Endothelial cell of umbilical vein (primary cell): ENCODE measurements around the gene METTL8. TPM values are rescaled to one million over a fixed set of nuclear protein-coding genes. Genes with fewer than 3 reads are reported as not detected.

Experiments
- BruUV-seq: library from RNA; stranded (reverse); fragments of 400-500 nt; replicated peaks from 2 replicates; lab custom pipeline; 2021; lab: Mats Ljungman, UMichigan
- CTCF ChIA-PET: fragments of 300-600, 350-600 bp; sonication (Branson Sonifier 250); formaldehyde crosslinking; loops from one replicate; lab custom pipeline; 2021; ENCODE audit warnings: antibody characterized with exemption, inconsistent platforms; lab: Charles Lee
- POLR2A ChIA-PET: fragments of 300-600, 350-600 bp; sonication (Branson Sonifier 250); formaldehyde crosslinking; loops from one replicate; lab custom pipeline; 2021; ENCODE audit warnings: antibody characterized with exemption, inconsistent platforms; lab: Charles Lee
- DNase-seq: peaks from one replicate; pipeline ENCODE4 v3.0.0-alpha.2; 2011; ENCODE audit warnings: low read depth, low spot score
- FAIRE-seq: peaks from 2 replicates; lab custom pipeline; 2011; peaks lifted over from hg19 to GRCh38; lab: Jason Lieb, UNC
- H2AFZ ChIP-seq: 2 replicates; pipeline ENCODE4 v1.6.0; 2012; ENCODE audit warnings: low read depth, low read length, control low read depth, inconsistent platforms
- H3K27ac ChIP-seq: 2 replicates; pipeline ENCODE4 v1.5.1; 2011; ENCODE audit warnings: low read depth, mild to moderate bottlenecking, control low read depth, low read length, moderate library complexity; ENCODE audit not compliant: insufficient read depth
- H3K27me3 ChIP-seq, 2 experiments: 2 replicates each; pipeline versions ENCODE4 v1.6.0 to v1.6.1; 2011; ENCODE audit warnings: low read length in 2 of 2, mixed read lengths in 1 of 2; ENCODE audit not compliant: control insufficient read depth in 2 of 2, insufficient read depth in 2 of 2
- H3K36me3 ChIP-seq, 2 experiments: 2 replicates in 1 of 2; 3 replicates in 1 of 2; pipeline ENCODE4 v1.5.1; 2011; ENCODE audit warnings: low read length in 2 of 2, mild to moderate bottlenecking in 1 of 2, moderate library complexity in 1 of 2; ENCODE audit not compliant: control insufficient read depth in 2 of 2, insufficient read depth in 2 of 2; ENCODE audit errors: extremely low read depth in 1 of 2
- H3K4me1 ChIP-seq: 3 replicates; pipeline ENCODE4 v1.5.1; 2011; ENCODE audit warnings: mild to moderate bottlenecking, low read length; ENCODE audit not compliant: control insufficient read depth, insufficient read depth; ENCODE audit errors: extremely low read depth
- H3K4me2 ChIP-seq: 2 replicates; pipeline ENCODE4 v1.6.1; 2011; ENCODE audit warnings: low read length, control low read depth, mixed read lengths; ENCODE audit not compliant: insufficient read depth
- H3K4me3 ChIP-seq, 3 experiments: fragments of 200-600 bp in 1 of 3; sonication (generic), shearing (Covaris generic) in 1 of 3; replicated peaks in 1 of 3; 2 replicates each; pipeline ENCODE4 v1.5.1; 2011 to 2016; ENCODE audit warnings: control low read depth in 3 of 3, low read length in 3 of 3, mild to moderate bottlenecking in 2 of 3, inconsistent platforms in 1 of 3, low read depth in 1 of 3, moderate library complexity in 1 of 3; ENCODE audit not compliant: insufficient read depth in 1 of 3
- H3K79me2 ChIP-seq: 2 replicates; pipeline ENCODE4 v1.6.0; 2012; ENCODE audit warnings: low read length, inconsistent platforms; ENCODE audit not compliant: control insufficient read depth, insufficient read depth
- H3K9ac ChIP-seq: replicated peaks from 2 replicates; pipeline ENCODE3; 2011; ENCODE audit warnings: low read length, control low read depth; ENCODE audit not compliant: insufficient read depth; ENCODE audit errors: extremely low read depth
- H3K9me1 ChIP-seq: replicated peaks from 3 replicates; pipeline ENCODE4 v1.6.0; 2011; ENCODE audit warnings: mild to moderate bottlenecking, low read length; ENCODE audit not compliant: control insufficient read depth, insufficient read depth; ENCODE audit errors: extremely low read depth
- H3K9me3 ChIP-seq: replicated peaks from 2 replicates; pipeline ENCODE4 v1.5.1; 2012; ENCODE audit warnings: low read length, inconsistent platforms; ENCODE audit not compliant: control insufficient read depth, insufficient read depth
- H4K20me1 ChIP-seq: replicated peaks from 2 replicates; pipeline ENCODE3; 2011; ENCODE audit warnings: mild to moderate bottlenecking, low read length; ENCODE audit not compliant: control insufficient read depth, insufficient read depth; ENCODE audit errors: extremely low read depth
- CTCF ChIP-seq, 2 donors: IDR thresholded peaks; 1 replicate in 1 of 2; 2 replicates in 1 of 2; pipeline ENCODE4 v1.5.1; 2011; ENCODE audit warnings: low read length in 2 of 2, mild to moderate bottlenecking in 2 of 2, moderate library complexity in 2 of 2, control low read depth in 1 of 2, inconsistent platforms in 1 of 2, low read depth in 1 of 2; ENCODE audit not compliant: insufficient read depth in 1 of 2; ENCODE audit errors: extremely low read depth in 1 of 2
- EZH2 ChIP-seq: IDR thresholded peaks from 2 replicates; pipeline ENCODE4 v1.6.1; 2012; ENCODE audit warnings: borderline replicate concordance, low read depth, mild to moderate bottlenecking, moderate library complexity, low read length, inconsistent platforms; ENCODE audit not compliant: severe bottlenecking
- FOS ChIP-seq: IDR thresholded peaks from 2 replicates; pipeline ENCODE4 v1.6.1; 2011; ENCODE audit warnings: mild to moderate bottlenecking, low read length, moderate library complexity, borderline replicate concordance; ENCODE audit not compliant: insufficient read depth
- GATA2 ChIP-seq: IDR thresholded peaks from 2 replicates; pipeline ENCODE4 v1.7.0; 2011; ENCODE audit warnings: low read depth, mild to moderate bottlenecking, moderate library complexity, mixed read lengths, low read length; ENCODE audit not compliant: insufficient read length, insufficient read depth
- JUN ChIP-seq: IDR thresholded peaks from 2 replicates; pipeline ENCODE4 v1.6.1; 2011; ENCODE audit warnings: borderline replicate concordance, low read depth; ENCODE audit not compliant: insufficient read length, insufficient read depth
- MAX ChIP-seq: IDR thresholded peaks from 2 replicates; pipeline ENCODE4 v1.6.1; 2011; ENCODE audit not compliant: insufficient read depth, insufficient read length
- MYC ChIP-seq: IDR thresholded peaks from one replicate; pipeline ENCODE4 v1.6.1; 2011; ENCODE audit warnings: mild to moderate bottlenecking, low read depth, low read length
- POLR2A ChIP-seq: IDR thresholded peaks from 2 replicates; pipeline ENCODE4 v1.6.1; 2012; ENCODE audit warnings: low read depth, mild to moderate bottlenecking, control low read depth, low read length
- POLR2AphosphoS5 ChIP-seq: IDR thresholded peaks from 2 replicates; pipeline ENCODE4 v1.6.1; 2012; ENCODE audit warnings: low read depth, mild to moderate bottlenecking, control low read depth, low read length, moderate library complexity; ENCODE audit not compliant: insufficient read depth
- dilution Hi-C: fragments of 300-500 bp; cut with MboI; formaldehyde crosslinking; loops from one replicate; pipeline ENCODE4 v1.15.0; 2019; ENCODE audit warnings: low sequenced_read_pairs; ENCODE audit not compliant: extremely low pct_ligation_motif_present
- intact Hi-C: fragments of 100-400 bp; cut with micrococcal nuclease; formaldehyde crosslinking; loops from one replicate; pipeline ENCODE4 v1.10.0; 2022
- polyA plus RNA-seq, 4 experiments: library from polyadenylated mRNA; depleted of rRNA in 3 of 4; stranded (reverse) in 3 of 4; unstranded in 1 of 4; fragments of >200 nt; gene quantifications; 2 replicates each; pipeline versions ENCODE4 v1.2.1 to v1.2.3, GENCODE V29; 2011 to 2012; ENCODE audit warnings: missing spikeins in 1 of 4
- total RNA-seq: library from RNA; stranded (reverse); gene quantifications from 2 replicates; pipeline ENCODE4 v1.2.3, GENCODE V29; 2021

Gene METTL8
- total and polyA plus RNA-seq, 2 donors (not counting 3 experiments of a cell fraction or from before 2014, with no cell fraction given) = 7.0 to 20.2 TPM

- Histone ChIP-seq H3K4me1 (no peaks in the 10 kb centered on the region), H3K4me3 (no peak overlapping the region), H4K20me1 (no peaks in the 10 kb centered on the region), H3K27ac (no peak overlapping the region), H3K9me1 (no peaks in the 10 kb centered on the region), H3K27me3 (no peaks in the 10 kb centered on the region), H3K9me3 (no peaks in the 10 kb centered on the region), H3K79me2 (peaks cover 3% of the 10 kb centered on the region), H3K36me3 (peaks cover 9 to 13% of the 10 kb centered on the region in 2 experiments), H3K4me2 (no peak overlapping the region), H3K9ac (no peak overlapping the region), H2AFZ (no peak overlapping the region)
- intact Hi-C loops = no loop called here
- TF ChIP-seq MAX (no peak), JUN (no peak), EZH2 (no peak), CTCF (IDR thresholded peaks at IDR 0.05; ENCODE audit: extremely low read depth in 1 of 2, insufficient read depth in 1 of 2, low read depth in 1 of 2, low read length in 2 of 2) (no peak), POLR2A (no peak), FOS (no peak), GATA2 (no peak), MYC (no peak), POLR2AphosphoS5 (no peak)
- POLR2A ChIA-PET = no interaction called here
- DNase-seq = no peak
- dilution Hi-C loops = no loop called here
- no peak for FAIRE-seq
- CTCF ChIA-PET = no interaction called here
- BruUV-seq = no TSS peak
Measured at GRCh38 chr2:171441470-171441869, 7.7 kb upstream of the METTL8 start.
